Activated CD8-positive, alpha-beta T cell treated with anti-CD3 and anti-CD28 coated beads for 36 hours (primary cell): ENCODE results near the gene DPP6. TPM values are rescaled to one million over a fixed set of nuclear protein-coding genes. Genes with fewer than 3 reads are reported as not detected.

Experiments used
- ATAC-seq: fragments of 200-7000 bp; cut with Tn5 transposase; one replicate; pipeline ENCODE4 v1.10.0; 2021; ENCODE audit warnings: mild to moderate bottlenecking, moderate library complexity
- CTCF ChIA-PET: fragments of 350-600 bp; sonication (Branson Sonifier 250); formaldehyde crosslinking; loops from one replicate; lab custom pipeline; 2021; ENCODE audit warnings: antibody characterized with exemption; lab: Charles Lee
- POLR2A ChIA-PET: fragments of 350-600 bp; sonication (Branson Sonifier 250); formaldehyde crosslinking; loops from one replicate; lab custom pipeline; 2021; ENCODE audit warnings: antibody characterized with exemption; lab: Charles Lee
- DNase-seq: peaks from one replicate; pipeline ENCODE4 v3.0.0-alpha.2; 2020
- H3K27ac Mint-ChIP-seq: one replicate; pipeline ENCODE4 v1.8.0; 2021; ENCODE audit warnings: mild to moderate bottlenecking, mixed read lengths
- H3K27me3 Mint-ChIP-seq: one replicate; pipeline ENCODE4 v1.8.0; 2021; ENCODE audit warnings: mixed read lengths
- H3K36me3 Mint-ChIP-seq: one replicate; pipeline ENCODE4 v1.8.0; 2021; ENCODE audit warnings: low read depth, mixed read lengths
- H3K4me1 Mint-ChIP-seq: one replicate; pipeline ENCODE4 v1.8.0; 2021; ENCODE audit warnings: low read depth, mixed read lengths
- H3K4me3 Mint-ChIP-seq: one replicate; pipeline ENCODE4 v1.8.0; 2021; ENCODE audit warnings: mild to moderate bottlenecking, moderate library complexity, mixed read lengths
- H3K9me3 Mint-ChIP-seq: one replicate; pipeline ENCODE4 v1.8.0; 2021; ENCODE audit warnings: mixed read lengths
- intact Hi-C: fragments of 100-400 bp; cut with micrococcal nuclease; formaldehyde crosslinking; loops from one replicate; pipeline ENCODE4 v1.10.0; 2022
- total RNA-seq, 2 experiments: library from RNA; stranded (reverse); gene quantifications; one replicate each; pipeline ENCODE4 v1.2.3, GENCODE V29; 2021
- TF ChIP-seq, protein P1 (sequence below): fragments of 200-600 bp; IDR thresholded peaks from one replicate; pipeline ENCODE4 v1.8.0; 2022; ENCODE audit warnings: antibody characterized with exemption, mild to moderate bottlenecking

The DPP6 gene
- total RNA-seq, 2 experiments from 2014 or later, result not detected

DNA sequence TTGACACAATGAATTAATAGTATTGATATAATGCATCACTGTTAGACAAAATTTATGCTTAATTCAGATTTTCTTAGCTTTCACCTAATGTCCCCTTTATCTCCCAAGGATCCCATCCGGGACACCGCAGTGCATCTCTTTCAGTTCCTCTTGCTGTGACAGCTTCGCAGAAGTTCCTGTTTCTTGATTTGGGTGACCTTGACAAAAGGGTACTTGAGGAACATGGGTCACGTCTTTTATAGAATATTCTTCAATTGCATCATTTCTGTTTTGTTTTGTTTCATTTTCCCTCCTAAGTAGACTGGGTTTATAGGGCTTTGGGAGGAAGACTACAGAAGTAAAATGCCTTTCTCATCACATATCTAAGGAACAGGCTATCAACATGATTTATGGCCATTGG, 453.2 kb downstream of the DPP6 start:
- Mint-ChIP-seq H3K36me3 (no peaks in the 10 kb centered on the region), H3K4me3 (no peak overlapping the region), H3K27ac (no peak overlapping the region), H3K4me1 (no peaks in the 10 kb centered on the region), H3K27me3 (no peaks in the 10 kb centered on the region), H3K9me3 (peaks cover 7% of the 10 kb centered on the region)
- intact Hi-C loops, result no loop called here
- ATAC-seq (no peak), DNase-seq (no peak)
- CTCF ChIA-PET, result interaction anchor here (2.5 kb wide), 1 partner anchor 11 kb away, joined by 13 read pairs; no protein-coding TSS in a partner anchor
- POLR2A ChIA-PET, result no interaction called here
- TF ChIP-seq, protein P1, sequence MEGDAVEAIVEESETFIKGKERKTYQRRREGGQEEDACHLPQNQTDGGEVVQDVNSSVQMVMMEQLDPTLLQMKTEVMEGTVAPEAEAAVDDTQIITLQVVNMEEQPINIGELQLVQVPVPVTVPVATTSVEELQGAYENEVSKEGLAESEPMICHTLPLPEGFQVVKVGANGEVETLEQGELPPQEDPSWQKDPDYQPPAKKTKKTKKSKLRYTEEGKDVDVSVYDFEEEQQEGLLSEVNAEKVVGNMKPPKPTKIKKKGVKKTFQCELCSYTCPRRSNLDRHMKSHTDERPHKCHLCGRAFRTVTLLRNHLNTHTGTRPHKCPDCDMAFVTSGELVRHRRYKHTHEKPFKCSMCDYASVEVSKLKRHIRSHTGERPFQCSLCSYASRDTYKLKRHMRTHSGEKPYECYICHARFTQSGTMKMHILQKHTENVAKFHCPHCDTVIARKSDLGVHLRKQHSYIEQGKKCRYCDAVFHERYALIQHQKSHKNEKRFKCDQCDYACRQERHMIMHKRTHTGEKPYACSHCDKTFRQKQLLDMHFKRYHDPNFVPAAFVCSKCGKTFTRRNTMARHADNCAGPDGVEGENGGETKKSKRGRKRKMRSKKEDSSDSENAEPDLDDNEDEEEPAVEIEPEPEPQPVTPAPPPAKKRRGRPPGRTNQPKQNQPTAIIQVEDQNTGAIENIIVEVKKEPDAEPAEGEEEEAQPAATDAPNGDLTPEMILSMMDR, result no peak

DNA sequence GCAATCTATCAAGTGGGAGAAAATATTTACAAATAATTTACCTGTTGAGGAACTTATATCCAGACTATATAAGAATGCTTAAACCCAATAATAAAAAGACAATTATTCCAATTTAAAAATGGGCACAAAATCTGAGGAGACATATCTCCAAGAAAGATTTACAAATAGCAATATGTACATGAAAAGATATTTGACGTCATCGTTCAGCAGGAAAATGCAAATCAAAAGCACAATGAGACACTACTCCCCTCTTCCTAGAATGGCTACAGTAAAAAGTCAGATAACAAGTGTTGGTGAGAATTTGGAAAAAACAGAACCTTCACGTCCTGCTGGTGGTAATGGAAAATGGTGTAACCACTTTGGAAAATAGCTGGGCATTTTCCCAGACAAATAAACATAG, 457.0 kb downstream of the DPP6 start:
- no peaks in the 10 kb centered on the region for H3K4me1 Mint-ChIP-seq
- H3K9me3 Mint-ChIP-seq, result no peaks in the 10 kb centered on the region
- no peaks in the 10 kb centered on the region for H3K36me3 Mint-ChIP-seq
- TF ChIP-seq, protein P1, result no peak
- no peak overlapping the region for H3K27ac Mint-ChIP-seq
- DNase-seq (no peak), ATAC-seq (no peak)
- ChIA-PET CTCF (no interaction called here), POLR2A (no interaction called here)
- no peaks in the 10 kb centered on the region for H3K27me3 Mint-ChIP-seq
- no peak overlapping the region for H3K4me3 Mint-ChIP-seq
- intact Hi-C loops, result no loop called here

DNA sequence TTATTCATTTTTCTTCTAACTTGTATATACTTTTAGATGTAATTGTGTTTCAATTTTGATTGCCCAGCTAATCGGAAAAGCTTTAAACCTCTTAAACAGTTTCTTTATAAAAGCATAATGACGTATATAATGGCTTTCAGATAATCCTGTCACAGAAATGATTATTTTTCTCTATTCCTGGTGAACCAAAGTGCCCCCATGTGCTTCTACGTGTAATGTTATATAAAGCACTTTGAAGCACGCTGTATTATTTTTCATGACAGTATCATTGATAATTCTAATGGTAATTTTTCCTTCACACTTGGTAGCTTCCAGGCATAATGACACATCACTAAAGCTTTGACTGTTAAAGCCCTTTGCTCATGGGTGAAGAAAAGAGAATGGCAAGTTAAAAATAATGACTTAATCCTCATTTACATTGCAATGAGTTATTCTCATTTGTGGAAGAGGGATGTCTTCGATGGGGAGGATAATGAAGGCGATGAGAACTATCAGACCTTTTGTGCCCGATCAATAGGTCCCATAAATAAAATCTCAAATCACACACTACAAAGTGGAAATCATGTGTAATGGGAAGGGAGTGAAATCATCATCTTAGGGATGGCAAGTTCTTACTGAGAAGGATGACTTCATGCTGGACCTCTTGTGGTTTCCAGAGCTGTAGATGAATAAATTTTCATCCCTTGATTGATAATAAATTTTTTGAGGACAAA, 460.1 kb downstream of the DPP6 start:
- ATAC-seq (no peak), DNase-seq (no peak)
- no peaks in the 10 kb centered on the region for H3K4me1 Mint-ChIP-seq
- no peaks in the 10 kb centered on the region for H3K36me3 Mint-ChIP-seq
- CTCF ChIA-PET, result no interaction called here
- TF ChIP-seq, protein P1, result no peak
- H3K4me3 Mint-ChIP-seq, result no peak overlapping the region
- H3K27ac Mint-ChIP-seq, result no peak overlapping the region
- no peaks in the 10 kb centered on the region for H3K27me3 Mint-ChIP-seq
- H3K9me3 Mint-ChIP-seq, result no peaks in the 10 kb centered on the region
- intact Hi-C loops, result no loop called here
- POLR2A ChIA-PET, result no interaction called here

DNA sequence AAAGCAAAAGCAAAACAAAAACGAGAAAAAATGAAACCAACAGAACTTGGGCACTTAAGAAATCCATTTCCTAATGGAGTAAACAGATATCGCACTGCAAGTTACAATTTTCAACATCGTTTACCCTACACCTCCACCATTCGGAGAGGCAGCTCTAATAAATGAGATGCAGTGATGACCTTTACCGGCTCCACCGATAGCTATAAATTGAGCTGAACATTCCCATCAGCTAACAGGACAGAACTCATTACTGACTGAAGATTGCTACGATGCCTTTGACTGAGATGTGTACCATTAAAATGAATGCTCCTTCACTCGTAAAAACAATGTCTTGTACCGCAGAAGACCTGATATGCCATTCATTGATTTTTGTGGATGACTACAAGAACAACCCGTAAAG, 465.6 kb downstream of the DPP6 start:
- intact Hi-C loops, result no loop called here
- Mint-ChIP-seq H3K27me3 (no peaks in the 10 kb centered on the region), H3K4me1 (no peaks in the 10 kb centered on the region), H3K4me3 (no peak overlapping the region), H3K36me3 (no peaks in the 10 kb centered on the region), H3K27ac (no peak overlapping the region), H3K9me3 (peaks cover 2% of the 10 kb centered on the region)
- TF ChIP-seq, protein P1, result no peak
- POLR2A ChIA-PET, result no interaction called here
- no peak for DNase-seq
- ATAC-seq, result no peak
- CTCF ChIA-PET, result interaction anchor here (1.0 kb wide), 1 partner anchor 14 kb away, joined by 5 read pairs; no protein-coding TSS in a partner anchor

GRCh38 chr7:154519229-154519628, 467.0 kb downstream of the DPP6 start:
- Mint-ChIP-seq H3K36me3 (no peaks in the 10 kb centered on the region), H3K4me3 (no peak overlapping the region), H3K27me3 (no peaks in the 10 kb centered on the region), H3K27ac (no peak overlapping the region), H3K9me3 (peaks cover 2% of the 10 kb centered on the region), H3K4me1 (no peaks in the 10 kb centered on the region)
- intact Hi-C loops, result no loop called here
- ATAC-seq, result no peak
- no peak for DNase-seq
- CTCF ChIA-PET, result no interaction called here
- POLR2A ChIA-PET, result interaction anchor here (0.7 kb wide), 1 partner anchor 188 kb away, joined by 3 read pairs; no protein-coding TSS in a partner anchor
- TF ChIP-seq, protein P1, result no peak
